Activated naive CD8-positive, alpha-beta T cell treated with anti-CD3 and anti-CD28 coated beads for 36 hours (primary cell): ENCODE results near the gene PTPRK. TPM values are rescaled to one million over a fixed set of nuclear protein-coding genes. Genes with fewer than 3 reads are reported as not detected.

Source experiments
- DNase-seq: peaks from one replicate; pipeline ENCODE4 v3.0.0; 2021
- H3K27ac Mint-ChIP-seq: one replicate; pipeline ENCODE4 v1.8.0; 2022; ENCODE audit warnings: mild to moderate bottlenecking, moderate library complexity, mixed read lengths
- H3K27me3 Mint-ChIP-seq: one replicate; pipeline ENCODE4 v1.8.0; 2022; ENCODE audit warnings: mild to moderate bottlenecking, mixed read lengths
- H3K36me3 Mint-ChIP-seq: one replicate; pipeline ENCODE4 v1.8.0; 2021; ENCODE audit warnings: mild to moderate bottlenecking, mixed read lengths
- H3K4me1 Mint-ChIP-seq: one replicate; pipeline ENCODE4 v1.8.0; 2021; ENCODE audit warnings: mixed read lengths
- H3K4me3 Mint-ChIP-seq: one replicate; pipeline ENCODE4 v1.8.0; 2022; ENCODE audit warnings: mild to moderate bottlenecking, moderate library complexity, mixed read lengths
- H3K9me3 Mint-ChIP-seq: one replicate; pipeline ENCODE4 v1.8.0; 2022; ENCODE audit warnings: mixed read lengths
- total RNA-seq, 2 experiments: library from RNA; stranded (reverse); gene quantifications; one replicate each; pipeline ENCODE4 v1.2.3, GENCODE V29; 2021

PTPRK gene
- total RNA-seq, 2 experiments from 2014 or later, result 13.4 to 18.0 TPM

DNA sequence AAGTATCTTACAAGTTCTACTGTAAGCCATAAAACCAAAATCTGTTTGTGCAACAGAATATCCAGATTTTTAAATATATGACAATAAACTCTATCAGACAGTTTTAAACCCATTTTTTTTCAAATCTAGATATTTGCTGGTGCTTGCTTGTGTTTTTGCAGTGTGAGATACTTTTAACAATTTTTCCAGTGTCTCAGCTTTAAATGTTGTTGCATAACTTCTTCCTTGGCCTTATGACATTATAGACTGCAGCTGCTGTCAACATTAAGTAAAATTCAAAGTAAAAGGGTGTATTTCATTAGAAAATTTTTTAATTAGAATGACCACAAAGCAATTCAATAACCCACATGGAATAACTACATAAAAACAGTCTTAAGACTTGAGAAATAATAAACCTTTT, 139.5 kb downstream of the PTPRK start:
- Mint-ChIP-seq H3K27me3 (no peaks in the 10 kb centered on the region), H3K4me3 (no peak overlapping the region), H3K9me3 (peaks cover 9% of the 10 kb centered on the region), H3K27ac (no peak overlapping the region), H3K36me3 (peaks cover 12% of the 10 kb centered on the region), H3K4me1 (no peaks in the 10 kb centered on the region)
- DNase-seq, result no peak

DNA sequence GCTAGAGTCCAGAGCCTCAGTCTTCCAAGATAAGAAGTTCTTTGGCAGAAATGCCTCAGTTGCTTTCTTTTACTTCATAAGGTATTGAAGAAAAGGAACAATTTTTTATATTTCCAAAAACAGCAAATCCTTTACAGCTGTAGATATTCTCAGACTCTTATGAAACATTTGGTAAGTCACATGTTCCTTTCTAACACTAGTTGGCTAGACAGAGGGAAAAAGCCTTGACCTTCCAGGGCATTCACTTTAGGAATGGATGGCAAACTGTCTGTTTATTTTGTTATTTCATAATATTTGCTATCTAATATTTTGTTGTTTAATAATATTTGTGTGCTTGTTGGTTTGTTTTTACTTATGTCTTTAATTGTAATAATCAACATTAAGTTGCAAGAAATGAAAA, 140.8 kb downstream of the PTPRK start:
- Mint-ChIP-seq H3K9me3 (peaks cover 15% of the 10 kb centered on the region), H3K27ac (no peak overlapping the region), H3K4me3 (no peak overlapping the region), H3K27me3 (no peaks in the 10 kb centered on the region), H3K36me3 (peaks cover 19% of the 10 kb centered on the region), H3K4me1 (no peaks in the 10 kb centered on the region)
- no peak for DNase-seq

DNA sequence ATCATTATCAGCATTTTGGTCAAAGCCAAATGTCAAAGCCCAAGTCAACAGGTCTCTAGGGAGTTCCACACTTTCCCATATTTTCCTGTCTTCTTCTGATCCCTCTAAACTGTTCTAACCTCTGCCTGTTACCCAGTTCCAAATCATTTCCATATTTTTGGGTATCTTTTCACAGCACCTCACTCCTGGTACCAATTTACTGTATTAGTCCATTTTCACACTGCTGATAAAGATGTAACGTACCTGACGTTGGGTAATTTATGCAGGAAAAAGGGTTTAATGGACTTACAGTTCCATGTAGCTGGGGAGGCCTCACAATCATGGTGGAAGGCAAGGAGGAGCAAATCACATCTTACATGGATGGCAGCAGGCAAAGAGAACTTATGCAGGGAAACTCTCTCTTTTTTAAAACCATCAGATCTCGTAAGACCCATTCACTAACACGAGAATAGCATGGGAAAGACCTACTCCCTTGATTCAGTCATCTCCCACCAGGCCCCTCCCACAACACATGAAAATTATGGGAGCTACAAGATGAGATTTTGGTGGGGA, 143.4 kb downstream of the PTPRK start:
- Mint-ChIP-seq H3K4me1 (peaks cover 3% of the 10 kb centered on the region), H3K27ac (no peak overlapping the region), H3K9me3 (peaks cover 17% of the 10 kb centered on the region), H3K27me3 (no peaks in the 10 kb centered on the region), H3K36me3 (peaks cover 20% of the 10 kb centered on the region), H3K4me3 (no peak overlapping the region)
- no peak for DNase-seq

DNA sequence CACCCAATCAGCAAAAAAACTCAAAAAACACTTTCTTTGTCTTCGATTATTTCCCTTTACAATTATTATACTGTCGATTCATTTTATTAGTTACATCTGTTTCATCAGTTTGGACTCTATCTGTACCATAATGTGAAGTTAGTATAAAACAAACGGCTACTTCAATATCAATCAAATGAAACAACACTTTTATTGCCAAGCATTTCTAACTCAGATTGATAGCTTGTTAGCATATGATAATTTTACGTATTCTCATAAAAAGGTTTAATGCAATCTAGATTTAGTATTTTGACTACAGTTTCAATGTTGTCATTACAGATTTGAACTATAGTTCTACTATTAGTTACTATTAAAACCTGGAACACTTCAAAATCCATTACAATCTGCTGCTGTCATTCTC, 149.3 kb downstream of the PTPRK start:
- Mint-ChIP-seq H3K27ac (no peak overlapping the region), H3K4me1 (peaks cover 9% of the 10 kb centered on the region), H3K9me3 (peaks cover 10% of the 10 kb centered on the region), H3K4me3 (no peak overlapping the region), H3K36me3 (peaks cover 9% of the 10 kb centered on the region), H3K27me3 (no peaks in the 10 kb centered on the region)
- no peak for DNase-seq

DNA sequence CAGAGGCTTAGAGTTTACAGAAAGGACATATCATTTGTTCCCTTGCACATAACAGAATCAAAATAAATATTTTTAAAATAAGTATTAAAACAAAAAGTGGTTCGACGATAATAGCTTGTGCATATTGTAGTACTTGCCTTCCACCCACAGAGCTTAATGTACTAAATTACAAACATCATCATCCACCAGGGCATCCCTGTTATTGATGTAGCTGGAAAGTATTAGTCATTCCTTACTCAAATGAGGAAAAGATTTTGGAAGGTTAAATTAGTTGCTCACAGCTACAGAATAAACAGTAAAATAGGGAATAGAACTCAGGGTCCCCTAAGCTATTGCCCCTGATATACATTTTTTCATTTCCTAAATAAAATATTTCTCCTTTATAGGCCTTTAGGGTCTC, 150.3 kb downstream of the PTPRK start:
- Mint-ChIP-seq H3K9me3 (peaks cover 3% of the 10 kb centered on the region), H3K4me3 (no peak overlapping the region), H3K4me1 (peaks cover 9% of the 10 kb centered on the region), H3K27ac (no peak overlapping the region), H3K36me3 (peaks cover 3% of the 10 kb centered on the region), H3K27me3 (no peaks in the 10 kb centered on the region)
- DNase-seq, result no peak

DNA sequence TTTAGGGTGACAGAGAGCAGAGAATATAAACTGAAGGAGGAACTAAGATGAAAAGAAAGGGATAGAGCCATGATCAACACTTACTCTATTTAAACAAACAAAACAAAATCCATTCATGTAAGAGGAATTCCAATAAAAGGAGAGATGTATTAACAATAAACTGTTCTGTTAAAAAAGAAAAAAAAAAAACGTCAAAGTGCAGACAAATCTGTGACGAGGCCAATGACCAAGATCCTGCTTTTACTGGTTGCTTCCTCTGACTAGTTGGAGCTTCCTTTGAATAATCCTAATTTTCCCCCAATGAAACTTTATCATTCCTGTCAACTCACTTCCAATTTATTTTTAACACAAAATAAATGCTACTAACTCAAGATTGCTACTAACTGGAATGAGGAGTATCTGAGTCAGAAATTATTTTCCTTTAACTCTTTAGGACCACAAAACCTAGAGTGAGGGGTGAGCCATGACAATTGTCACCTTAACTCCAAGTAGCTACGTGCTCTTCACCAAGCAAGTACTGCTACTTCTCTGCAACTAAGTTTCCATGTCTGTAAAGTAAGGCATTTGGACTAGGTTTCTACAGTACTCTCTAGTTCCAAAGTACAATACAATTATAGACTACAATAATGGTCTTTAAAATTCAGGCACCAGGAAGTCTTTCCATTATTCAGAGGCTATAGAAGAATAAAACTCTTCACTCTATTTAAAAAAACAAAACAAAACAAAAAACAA, 152.0 kb downstream of the PTPRK start:
- H3K27me3 Mint-ChIP-seq, result no peaks in the 10 kb centered on the region
- H3K9me3 Mint-ChIP-seq, result peaks cover 2% of the 10 kb centered on the region
- H3K36me3 Mint-ChIP-seq, result peaks cover 2% of the 10 kb centered on the region
- H3K4me1 Mint-ChIP-seq, result peaks cover 9% of the 10 kb centered on the region
- no peak for DNase-seq
- H3K4me3 Mint-ChIP-seq, result no peak overlapping the region
- H3K27ac Mint-ChIP-seq, result no peak overlapping the region

DNA sequence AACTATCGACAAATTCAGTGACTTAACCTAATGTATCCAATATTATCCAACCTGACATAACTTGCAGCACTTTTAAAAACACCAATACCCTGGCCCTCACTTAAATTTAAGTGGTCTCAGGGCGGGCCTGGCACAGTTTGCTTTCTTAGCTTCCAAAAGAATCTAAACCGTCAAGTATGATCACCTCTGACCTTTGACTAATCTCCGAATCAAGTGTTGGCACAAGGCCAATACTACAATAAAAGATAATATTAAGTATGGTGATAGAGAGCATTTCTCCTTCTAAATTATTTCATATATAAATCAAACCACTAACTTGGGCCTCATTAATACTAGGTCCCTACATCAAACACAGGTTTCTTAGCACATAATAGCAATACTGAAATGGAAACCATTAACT, 153.0 kb downstream of the PTPRK start:
- no peak for DNase-seq
- Mint-ChIP-seq H3K27ac (no peak overlapping the region), H3K4me1 (peaks cover 9% of the 10 kb centered on the region), H3K4me3 (no peak overlapping the region), H3K36me3 (peaks cover 2% of the 10 kb centered on the region), H3K9me3 (peaks cover 1% of the 10 kb centered on the region), H3K27me3 (no peaks in the 10 kb centered on the region)

DNA sequence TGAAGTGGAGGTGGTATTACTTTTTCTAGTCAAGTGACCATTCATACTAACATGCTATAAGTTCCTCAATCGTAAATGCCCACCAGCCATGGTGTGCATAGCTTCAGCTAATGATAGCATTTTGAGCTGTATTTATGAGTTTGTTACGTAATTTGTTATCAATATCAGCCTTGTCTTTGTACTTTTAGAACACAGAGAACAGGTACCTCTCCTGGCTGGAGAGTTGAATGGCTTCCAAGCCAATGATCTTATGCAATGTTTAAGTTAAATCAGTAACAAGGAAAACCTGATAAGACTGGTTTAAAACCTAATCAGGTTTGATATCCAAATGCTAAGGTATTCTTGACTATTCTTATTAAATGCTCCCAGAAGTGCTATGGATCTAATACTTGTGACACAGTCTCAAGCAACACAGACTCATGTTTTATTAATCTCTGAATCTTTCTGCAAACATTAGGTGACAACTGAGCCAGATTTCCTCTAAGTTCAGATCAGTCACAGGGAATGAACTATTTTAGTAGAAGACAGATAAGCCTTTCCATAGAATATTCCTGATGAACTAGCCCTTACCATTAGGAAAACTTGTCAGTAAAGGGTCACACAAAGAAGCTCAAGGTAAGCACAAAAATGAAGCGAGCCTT, 154.8 kb downstream of the PTPRK start:
- H3K27me3 Mint-ChIP-seq, result no peaks in the 10 kb centered on the region
- H3K36me3 Mint-ChIP-seq, result no peaks in the 10 kb centered on the region
- H3K27ac Mint-ChIP-seq, result no peak overlapping the region
- no peak overlapping the region for H3K4me3 Mint-ChIP-seq
- H3K9me3 Mint-ChIP-seq, result no peaks in the 10 kb centered on the region
- H3K4me1 Mint-ChIP-seq, result peaks cover 2% of the 10 kb centered on the region
- DNase-seq, result no peak

DNA sequence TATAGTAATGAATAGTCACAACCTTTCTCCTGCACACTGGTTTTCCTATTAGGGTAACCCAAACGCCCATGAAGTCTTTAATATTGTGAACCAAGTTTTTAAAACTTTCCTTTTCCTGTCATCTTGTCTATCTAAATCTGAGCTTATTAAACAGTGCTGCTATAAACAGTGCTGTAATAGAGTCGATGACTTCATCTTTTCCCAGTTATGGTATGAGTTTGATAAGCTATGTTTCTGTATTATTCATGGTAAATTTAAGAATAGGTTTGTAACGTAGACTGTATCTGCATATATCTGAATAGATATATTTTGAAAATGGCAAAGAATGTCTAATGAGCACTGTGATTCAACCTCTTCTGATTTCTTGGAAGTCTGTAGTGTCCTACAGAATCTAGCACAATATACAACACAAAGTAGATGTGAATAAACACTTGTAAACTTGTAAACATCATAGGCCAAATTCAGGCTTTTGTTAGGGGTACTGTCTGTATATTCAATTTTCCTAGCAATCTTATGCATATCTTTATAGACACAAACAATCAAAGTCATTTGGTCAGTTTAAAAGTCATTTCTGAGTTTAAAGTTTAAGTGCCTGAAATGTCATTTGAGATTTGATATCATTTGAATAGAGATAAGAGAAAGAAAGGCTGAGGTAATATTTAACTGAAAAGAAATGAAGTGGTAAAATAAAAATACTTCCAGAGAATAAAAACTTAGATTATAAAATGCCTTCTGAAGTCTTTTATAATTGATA, 155.5 kb downstream of the PTPRK start:
- Mint-ChIP-seq H3K27ac (no peak overlapping the region), H3K9me3 (no peaks in the 10 kb centered on the region), H3K36me3 (no peaks in the 10 kb centered on the region), H3K4me3 (no peak overlapping the region), H3K4me1 (no peaks in the 10 kb centered on the region), H3K27me3 (no peaks in the 10 kb centered on the region)
- DNase-seq, result no peak

DNA sequence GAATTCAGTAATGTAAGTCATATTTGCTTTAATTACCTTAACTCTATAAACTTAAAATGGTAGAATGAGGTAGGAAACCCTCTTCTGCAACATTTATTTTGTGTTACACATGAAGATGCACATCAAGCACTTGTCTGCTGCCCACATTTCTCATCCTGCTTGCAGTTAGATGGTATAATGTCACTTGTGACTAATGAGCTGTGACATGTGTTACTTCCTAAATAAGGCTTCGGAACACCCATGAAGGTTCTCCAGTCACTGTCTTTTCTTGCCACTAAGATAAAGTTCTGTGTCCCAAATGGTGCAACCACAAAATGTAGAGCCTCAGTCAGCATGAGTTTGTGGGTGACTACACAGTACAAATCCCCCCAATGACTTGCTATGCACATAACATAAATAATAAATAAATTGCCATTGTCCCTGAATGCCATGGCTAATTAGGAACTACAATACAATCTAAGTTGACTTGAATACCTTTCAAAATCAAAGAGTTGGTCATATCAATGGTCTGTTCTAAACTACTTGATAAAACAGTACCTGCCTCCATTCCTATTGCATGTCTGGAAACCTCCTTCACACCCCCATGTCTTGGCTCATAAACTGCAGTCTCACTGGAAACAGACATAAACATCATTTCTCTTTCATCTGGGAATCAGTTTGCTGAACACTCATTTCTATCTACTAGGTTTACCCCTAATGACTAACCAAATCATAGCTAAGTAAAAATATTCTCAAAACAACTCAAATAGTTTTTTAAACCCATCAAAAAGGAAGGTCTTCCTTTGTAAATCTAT, 157.2 kb downstream of the PTPRK start:
- H3K9me3 Mint-ChIP-seq, result no peaks in the 10 kb centered on the region
- H3K27me3 Mint-ChIP-seq, result no peaks in the 10 kb centered on the region
- no peak overlapping the region for H3K4me3 Mint-ChIP-seq
- no peaks in the 10 kb centered on the region for H3K4me1 Mint-ChIP-seq
- no peak overlapping the region for H3K27ac Mint-ChIP-seq
- DNase-seq, result no peak
- H3K36me3 Mint-ChIP-seq, result no peaks in the 10 kb centered on the region

DNA sequence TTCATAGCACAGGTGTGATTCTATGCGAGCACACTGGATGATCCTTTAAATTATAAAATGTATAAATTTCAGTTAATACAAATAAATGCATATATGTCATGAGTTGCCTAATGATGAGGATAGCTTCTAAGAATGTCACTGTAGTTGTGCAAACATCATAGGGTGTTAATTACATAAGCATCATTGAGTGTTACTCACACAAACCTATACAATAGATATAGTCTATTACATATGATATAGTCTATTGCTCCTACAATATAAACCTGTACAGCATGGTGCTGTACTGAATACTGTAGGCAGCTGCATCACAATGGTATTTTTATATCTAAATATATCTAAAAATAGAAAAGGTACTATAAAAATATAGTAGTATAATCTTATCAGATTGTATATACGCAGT, 159.0 kb downstream of the PTPRK start:
- Mint-ChIP-seq H3K27me3 (no peaks in the 10 kb centered on the region), H3K4me1 (no peaks in the 10 kb centered on the region), H3K36me3 (no peaks in the 10 kb centered on the region), H3K9me3 (no peaks in the 10 kb centered on the region), H3K4me3 (no peak overlapping the region), H3K27ac (no peak overlapping the region)
- no peak for DNase-seq

DNA sequence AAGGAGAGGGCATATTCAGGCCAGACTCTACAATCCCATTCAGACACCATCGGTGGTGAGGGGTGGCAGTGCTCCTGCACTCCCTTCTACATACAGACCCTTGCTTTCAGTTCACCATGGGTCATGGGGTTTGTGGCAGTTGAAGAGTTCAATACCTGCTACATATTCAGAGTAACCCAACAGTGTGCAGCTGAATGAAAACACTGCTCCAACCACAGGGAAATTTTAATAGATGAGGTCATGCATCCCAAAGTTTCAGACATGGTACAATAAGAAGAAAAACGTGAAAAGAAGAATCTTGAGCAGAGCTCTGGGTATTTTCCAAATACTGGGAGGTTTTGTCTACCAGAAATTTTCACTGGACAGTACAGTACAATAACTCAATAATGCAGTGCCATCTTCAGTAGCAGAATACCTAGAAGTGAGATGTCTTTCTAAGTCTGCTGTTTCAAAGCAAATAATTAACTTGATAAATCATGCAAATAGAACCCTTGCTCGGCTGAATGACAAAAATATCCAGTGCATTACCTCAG, 162.1 kb downstream of the PTPRK start:
- Mint-ChIP-seq H3K27me3 (no peaks in the 10 kb centered on the region), H3K9me3 (no peaks in the 10 kb centered on the region), H3K27ac (no peak overlapping the region), H3K36me3 (no peaks in the 10 kb centered on the region), H3K4me1 (peaks cover 4% of the 10 kb centered on the region), H3K4me3 (no peak overlapping the region)
- DNase-seq, result no peak

DNA sequence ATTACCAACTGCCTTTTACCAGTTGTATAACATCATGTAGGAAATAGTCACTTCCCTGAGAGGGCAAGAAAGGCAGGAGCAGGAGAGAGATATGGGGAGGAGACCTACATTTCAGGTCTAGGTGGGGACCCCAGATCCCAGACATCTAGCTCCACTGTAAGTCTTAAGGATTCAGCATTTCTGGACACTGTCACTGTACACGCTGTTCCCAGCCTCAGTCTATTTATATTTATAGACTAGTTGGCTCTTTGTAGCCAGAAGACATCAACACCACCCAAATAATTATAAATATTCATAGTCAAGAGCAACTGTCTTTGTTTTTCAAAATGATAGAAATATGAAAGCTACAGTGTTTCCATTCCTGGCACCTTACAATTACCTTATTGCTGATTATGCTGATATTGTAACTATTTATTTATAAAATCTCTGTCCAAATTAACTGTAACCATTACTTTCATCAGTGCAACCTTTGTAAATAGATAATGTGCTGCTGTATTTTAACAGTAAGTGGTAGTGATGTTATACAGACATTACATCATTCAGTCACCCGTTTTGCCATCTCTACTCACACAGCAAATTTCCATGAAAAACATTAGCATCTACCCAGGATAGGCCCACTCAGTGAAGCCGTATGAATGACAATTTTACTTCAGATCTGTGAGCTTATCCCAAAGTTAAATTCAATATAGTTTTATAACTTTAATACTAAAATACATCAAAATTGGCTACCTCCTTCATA, 162.8 kb downstream of the PTPRK start:
- Mint-ChIP-seq H3K27me3 (no peaks in the 10 kb centered on the region), H3K27ac (no peak overlapping the region), H3K9me3 (no peaks in the 10 kb centered on the region), H3K36me3 (no peaks in the 10 kb centered on the region), H3K4me1 (peaks cover 4% of the 10 kb centered on the region), H3K4me3 (no peak overlapping the region)
- DNase-seq, result no peak

DNA sequence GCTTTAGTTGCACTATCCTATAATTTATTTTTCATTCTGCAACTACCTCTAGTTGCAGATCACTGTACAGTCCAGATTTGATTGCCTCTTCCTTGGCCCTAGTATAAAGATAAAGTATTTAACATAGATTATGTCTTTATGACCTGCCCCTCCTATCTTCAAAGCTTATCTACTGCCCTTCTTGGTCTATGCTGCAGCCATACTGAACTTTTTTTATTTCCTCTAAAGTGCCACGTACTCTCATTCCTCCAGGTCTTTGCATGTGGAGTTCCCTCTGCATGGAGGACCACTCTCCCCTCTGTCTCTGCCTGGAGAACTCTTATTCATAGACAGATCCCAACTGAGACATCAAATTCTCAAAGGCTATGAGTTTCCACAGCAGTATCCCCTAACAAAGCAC, 168.0 kb downstream of the PTPRK start:
- Mint-ChIP-seq H3K4me3 (no peak overlapping the region), H3K9me3 (no peaks in the 10 kb centered on the region)

More for the DNA sequence above, 168.0 kb downstream of the PTPRK start:
- no peaks in the 10 kb centered on the region for H3K27me3 Mint-ChIP-seq
- H3K4me1 Mint-ChIP-seq, result peaks cover 8% of the 10 kb centered on the region
- no peak overlapping the region for H3K27ac Mint-ChIP-seq
- H3K36me3 Mint-ChIP-seq, result no peaks in the 10 kb centered on the region
- DNase-seq, result no peak
